HCT116 (cell line): ENCODE data around the gene ZNF488. TPM values are rescaled to one million over a fixed set of nuclear protein-coding genes. Genes with fewer than 3 reads are reported as not detected.

ENCODE experiments used
- ATAC-seq: fragments of 200-7000 bp; cut with Tn5 transposase; 2 replicates; pipeline ENCODE4 v1.9.1; 2020; ENCODE audit warnings: mild to moderate bottlenecking, moderate library complexity
- BruUV-seq: library from RNA; stranded (reverse); fragments of 400-500 nt; replicated peaks from 2 replicates; lab custom pipeline; 2021; lab: Mats Ljungman, UMichigan
- CTCF ChIA-PET: fragments of 300-600 bp; sonication (Branson Sonifier 250); formaldehyde crosslinking; loops from one replicate; lab custom pipeline; 2021; ENCODE audit warnings: antibody characterized with exemption; lab: Charles Lee
- POLR2A ChIA-PET: fragments of 300-600, 350-600 bp; sonication (Branson Sonifier 250); formaldehyde crosslinking; loops from one replicate; lab custom pipeline; 2021; ENCODE audit warnings: antibody characterized with exemption; lab: Charles Lee
- RAD21 ChIA-PET, 2 experiments: fragments of 300-600 bp; sonication (Branson Sonifier 250); formaldehyde crosslinking; loops; one replicate each; lab custom pipeline; 2023; ENCODE audit warnings: low total read pairs in 2 of 2; ENCODE audit not compliant: uncharacterized antibody in 2 of 2, unreplicated experiment in 2 of 2, low non-redundant PET in 1 of 2; lab: Charles Lee
- DNase-seq: peaks from one replicate; pipeline ENCODE4 v3.0.0-alpha.2; 2010; ENCODE audit warnings: low read depth, low spot score
- H2AFZ ChIP-seq: fragments of 200-600 bp; shearing (Covaris generic), sonication (generic); 2 replicates; pipeline ENCODE4 v1.6.1; 2017; ENCODE audit warnings: low read depth, mixed run types, mixed read lengths, antibody characterized with exemption, low read length; ENCODE audit not compliant: poor library complexity, severe bottlenecking
- H3K27ac ChIP-seq: 2 replicates; pipeline ENCODE4 v1.5.1; 2012; ENCODE audit warnings: low read depth, low read length
- H3K27me3 ChIP-seq: fragments of 200-600 bp; sonication (generic); 2 replicates; pipeline ENCODE4 v1.6.1; 2016; ENCODE audit warnings: mixed run types, low read length, mixed read lengths; ENCODE audit not compliant: insufficient read depth
- H3K36me3 ChIP-seq, 2 experiments: fragments of 200-500 bp in 1 of 2; fragments of 200-600 bp in 1 of 2; sonication (Bioruptor generic) in 1 of 2; sonication (generic) in 1 of 2; 2 replicates each; pipeline versions ENCODE4 v1.5.1 to v1.6.1; 2014 to 2016; ENCODE audit warnings: low read length in 2 of 2, inconsistent platforms in 1 of 2, mixed read lengths in 1 of 2, mixed run types in 1 of 2; ENCODE audit not compliant: insufficient read depth in 2 of 2, control insufficient read depth in 1 of 2
- H3K4me1 ChIP-seq, 2 experiments: fragments of 200-600 bp in 1 of 2; sonication (generic) in 1 of 2; 2 replicates each; pipeline versions ENCODE4 v1.5.1 to v1.6.1; 2012 to 2017; ENCODE audit warnings: low read length in 2 of 2, inconsistent platforms in 1 of 2, mild to moderate bottlenecking in 1 of 2, mixed read lengths in 1 of 2, mixed run types in 1 of 2, moderate library complexity in 1 of 2; ENCODE audit not compliant: insufficient read depth in 2 of 2, control insufficient read depth in 1 of 2
- H3K4me2 ChIP-seq: fragments of 200-600 bp; sonication (generic); 2 replicates; pipeline ENCODE4 v1.6.1; 2017; ENCODE audit warnings: mixed run types, low read length, mixed read lengths
- H3K4me3 ChIP-seq, 2 experiments: fragments of 200-600 bp in 1 of 2; sonication (generic) in 1 of 2; replicated peaks in 1 of 2; 2 replicates each; pipeline ENCODE4 v1.5.1; 2011 to 2016; ENCODE audit warnings: low read length in 2 of 2, control low read depth in 1 of 2, low read depth in 1 of 2, mild to moderate bottlenecking in 1 of 2, mixed read lengths in 1 of 2, mixed run types in 1 of 2
- H3K79me2 ChIP-seq: fragments of 200-600 bp; sonication (generic); 2 replicates; pipeline ENCODE4 v1.6.1; 2017; ENCODE audit warnings: mild to moderate bottlenecking, mixed run types, low read length, moderate library complexity, mixed read lengths; ENCODE audit not compliant: insufficient read depth
- H3K9ac ChIP-seq: fragments of 200-600 bp; sonication (generic); 2 replicates; pipeline ENCODE4 v1.6.1; 2016; ENCODE audit warnings: low read length, mixed read lengths
- H3K9me2 ChIP-seq: fragments of 200-600 bp; sonication (generic), shearing (Covaris generic); 2 replicates; pipeline ENCODE4 v1.6.1; 2017; ENCODE audit warnings: mixed run types, mild to moderate bottlenecking, moderate library complexity; ENCODE audit not compliant: insufficient read depth
- H3K9me3 ChIP-seq, 2 experiments: fragments of 200-500 bp in 1 of 2; fragments of 200-600 bp in 1 of 2; sonication (Bioruptor generic) in 1 of 2; sonication (generic) in 1 of 2; 2 replicates each; pipeline ENCODE4 v1.6.1; 2014 to 2017; ENCODE audit warnings: low read length in 2 of 2, mixed read lengths in 2 of 2, inconsistent platforms in 1 of 2, low read depth in 1 of 2, mild to moderate bottlenecking in 1 of 2, mixed run types in 1 of 2, moderate library complexity in 1 of 2; ENCODE audit not compliant: control insufficient read depth in 1 of 2, insufficient read depth in 1 of 2
- H4K20me1 ChIP-seq: fragments of 200-600 bp; sonication (generic), shearing (Covaris generic); 2 replicates; pipeline ENCODE4 v1.6.1; 2017; ENCODE audit warnings: mixed run types, mild to moderate bottlenecking, moderate library complexity; ENCODE audit not compliant: insufficient read depth
- CTCF ChIP-seq, 3 experiments: fragments of 200-600 bp in 1 of 3; sonication (generic) in 1 of 3; IDR thresholded peaks in 2 of 3; conservative IDR thresholded peaks in 1 of 3; 2 replicates each; pipeline ENCODE4 v1.5.1; 2012 to 2017; ENCODE audit warnings: low read depth in 2 of 3, low read length in 2 of 3, antibody characterized with exemption in 1 of 3, borderline replicate concordance in 1 of 3, control low read depth in 1 of 3, mild to moderate bottlenecking in 1 of 3, mixed read lengths in 1 of 3, mixed run types in 1 of 3, moderate library complexity in 1 of 3; ENCODE audit not compliant: insufficient read depth in 1 of 3
- EGR1 ChIP-seq: IDR thresholded peaks from 2 replicates; pipeline ENCODE4 v1.6.1; 2012; ENCODE audit warnings: low read depth
- EZH2 ChIP-seq: fragments of 200-600 bp; sonication (generic); IDR thresholded peaks from 2 replicates; pipeline ENCODE4 v1.6.1; 2017; ENCODE audit warnings: antibody characterized with exemption, mixed run types
- EZH2phosphoT487 ChIP-seq: fragments of 200-600 bp; IDR thresholded peaks from 2 replicates; pipeline ENCODE4 v1.6.1; 2018; ENCODE audit warnings: antibody characterized with exemption, borderline replicate concordance
- FOSL1 ChIP-seq: IDR thresholded peaks from 2 replicates; pipeline ENCODE4 v1.6.1; 2012; ENCODE audit warnings: low read depth
- JUND ChIP-seq: IDR thresholded peaks from 2 replicates; pipeline ENCODE4 v1.6.1; 2012
- MAX ChIP-seq: IDR thresholded peaks from 2 replicates; pipeline ENCODE4 v1.6.1; 2012
- POLR2A ChIP-seq: IDR thresholded peaks from 2 replicates; pipeline ENCODE4 v1.7.0; 2011; ENCODE audit warnings: borderline replicate concordance; ENCODE audit not compliant: insufficient read depth, insufficient read length; ENCODE audit errors: extremely low read depth
- REST ChIP-seq: IDR thresholded peaks from 2 replicates; pipeline ENCODE4 v1.6.1; 2012; ENCODE audit warnings: low read depth
- SIN3A ChIP-seq: IDR thresholded peaks from 2 replicates; pipeline ENCODE4 v1.6.1; 2012; ENCODE audit warnings: low read depth
- ZNF274 ChIP-seq: fragments of 200-500 bp; sonication (Bioruptor generic); IDR thresholded peaks from 2 replicates; pipeline ENCODE4 v1.6.1; 2014; ENCODE audit warnings: mild to moderate bottlenecking, low read depth, low read length, inconsistent platforms
- intact Hi-C: fragments of 100-400 bp; cut with micrococcal nuclease; formaldehyde crosslinking; loops from 2 replicates; pipeline ENCODE4 v1.10.0; 2022
- total RNA-seq: library from RNA; stranded (reverse); gene quantifications from one replicate; pipeline ENCODE4 v1.2.1, GENCODE V29; 2021; ENCODE audit not compliant: unreplicated experiment

The ZNF488 gene
- total RNA-seq, 1 experiment from 2014 or later = 3.9 TPM

- Histone ChIP-seq H3K9ac (no peak overlapping the region), H4K20me1 (no peaks in the 10 kb centered on the region), H3K79me2 (no peaks in the 10 kb centered on the region), H3K9me3 (no peaks in the 10 kb centered on the region), H3K27me3 (no peaks in the 10 kb centered on the region), H3K4me2 (no peak overlapping the region), H3K27ac (no peak overlapping the region), H3K4me3 (no peak overlapping the region), H3K36me3 (no peaks in the 10 kb centered on the region), H3K4me1 (peaks cover 0 to 18% of the 10 kb centered on the region in 2 experiments; a peak in 1 of 4 replicates), H3K9me2 (no peaks in the 10 kb centered on the region), H2AFZ (no peak overlapping the region)
- ChIA-PET POLR2A (no interaction called here), RAD21 (no interaction called here), CTCF (interaction anchor here (0.7 to 1.9 kb wide), 8 partner anchors 10 to 315 kb away, joined by 3 to 8 read pairs (median 4); partner anchors contain the start of gene ZNF488)
- TF ChIP-seq MAX (no peak), CTCF (IDR thresholded peaks at IDR 0.05 in 2 of 3, conservative IDR thresholded peaks at IDR 0.05 in 1 of 3; ENCODE audit: borderline replicate concordance in 1 of 3, insufficient read depth in 1 of 3, low read depth in 2 of 3, low read length in 2 of 3) (no peak), EGR1 (no peak), EZH2phosphoT487 (no peak), JUND (no peak), SIN3A (no peak), FOSL1 (no peak), ZNF274 (no peak), POLR2A (no peak), REST (no peak), EZH2 (no peak)
- intact Hi-C loops = loop anchor here (5.0 kb wide), 1 partner anchor 75 kb away; no protein-coding TSS in a partner anchor
- DNase-seq (no peak), ATAC-seq (no peak)
- no TSS peak for BruUV-seq
These were observed 21.9 kb downstream of the ZNF488 start for GRCh38 chr10:47362199-47362598.
